SKM-1 treated with dmso at 0.1 percent for 144 hours (cell line): ENCODE data around the gene MALT1.

ENCODE experiments used
- DNase-seq: peaks from one replicate; lab custom pipeline; 2025; ENCODE audit not compliant: unreplicated experiment; lab: John Stamatoyannopoulos, UW

MALT1 gene

DNA sequence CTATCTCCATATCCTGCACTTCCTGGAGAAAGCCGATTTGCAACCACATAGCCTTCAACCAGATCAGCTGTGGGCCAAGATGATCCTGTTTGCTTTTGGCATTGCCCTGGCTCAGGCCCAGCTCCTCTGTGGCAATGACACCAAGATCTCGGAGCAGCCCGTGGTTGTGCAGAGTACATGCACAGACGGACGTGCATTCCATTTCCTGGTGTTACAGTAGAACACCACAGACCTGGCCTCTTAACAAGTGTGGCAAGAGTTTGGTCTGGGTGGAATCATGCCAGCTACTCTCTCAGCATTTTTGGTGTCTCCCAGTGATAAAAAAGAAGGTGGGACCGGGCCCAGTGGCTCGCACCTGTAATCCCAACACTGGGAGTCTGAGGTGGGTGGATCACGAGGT is 20.0 kb downstream of the MALT1 start:
- DNase-seq, result no peak

DNA sequence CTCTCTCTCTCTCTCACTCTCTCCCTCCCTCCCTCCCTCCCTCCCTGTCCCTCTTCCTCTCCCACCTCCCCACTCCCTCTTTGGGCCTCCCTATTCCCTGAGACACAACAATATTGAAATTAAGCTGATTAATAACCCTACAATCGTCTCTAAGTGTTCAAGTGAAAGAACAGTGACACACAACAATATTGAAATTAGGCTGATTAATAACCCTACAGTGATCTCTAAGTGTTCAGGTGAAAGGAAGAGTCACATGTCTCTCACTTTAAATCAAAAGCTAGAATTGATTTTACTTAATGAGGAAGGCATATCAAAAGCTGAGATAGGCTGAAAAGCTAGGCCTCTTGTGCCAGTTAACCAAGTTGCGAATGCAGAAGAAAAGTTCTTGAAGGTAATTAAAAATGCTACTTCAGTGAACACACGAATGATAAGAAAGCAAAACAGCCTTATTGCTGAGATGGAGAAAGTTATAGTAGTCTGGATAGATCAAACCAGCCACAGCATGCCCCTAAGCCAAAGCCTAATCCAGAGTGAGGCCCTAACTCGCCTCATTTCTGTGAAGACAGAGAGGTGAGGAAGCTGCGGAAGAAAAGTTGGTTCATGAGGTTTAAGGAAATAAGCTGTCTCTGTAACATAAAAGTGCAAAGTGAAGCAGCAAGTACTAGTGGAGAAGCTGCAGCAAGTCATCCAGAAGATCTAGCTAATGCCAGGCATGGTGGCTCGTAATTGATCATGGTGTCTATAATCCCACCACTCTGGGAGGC is 21.3 kb downstream of the MALT1 start:
- no peak for DNase-seq

GRCh38 chr18:58694221-58694620 is 23.0 kb downstream of the MALT1 start:
- no peak for DNase-seq

- DNase-seq, result no peak
Measured at GRCh38 chr18:58694720-58695468, 23.6 kb downstream of the MALT1 start.

DNA sequence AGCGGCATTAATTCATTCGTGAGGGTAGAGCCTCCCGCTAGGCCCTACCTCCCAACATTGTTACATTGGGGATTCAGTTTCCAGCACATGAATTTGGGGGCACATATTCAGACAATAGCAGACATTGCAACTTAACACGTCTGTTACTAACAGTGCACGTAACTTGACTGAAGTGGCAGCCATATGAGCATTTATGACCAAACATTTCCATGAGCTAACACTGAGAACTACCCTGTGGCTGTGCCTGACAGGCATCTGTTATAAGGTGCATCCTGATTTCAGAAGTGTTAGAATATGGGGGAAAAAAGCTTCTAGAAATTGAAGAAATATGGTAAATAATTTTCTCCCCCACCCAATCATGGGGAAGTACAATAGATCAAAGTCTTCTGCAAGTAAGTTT is 24.5 kb downstream of the MALT1 start:
- DNase-seq, result no peak

GRCh38 chr18:58697146-58697545 is 25.9 kb downstream of the MALT1 start:
- no peak for DNase-seq

DNA sequence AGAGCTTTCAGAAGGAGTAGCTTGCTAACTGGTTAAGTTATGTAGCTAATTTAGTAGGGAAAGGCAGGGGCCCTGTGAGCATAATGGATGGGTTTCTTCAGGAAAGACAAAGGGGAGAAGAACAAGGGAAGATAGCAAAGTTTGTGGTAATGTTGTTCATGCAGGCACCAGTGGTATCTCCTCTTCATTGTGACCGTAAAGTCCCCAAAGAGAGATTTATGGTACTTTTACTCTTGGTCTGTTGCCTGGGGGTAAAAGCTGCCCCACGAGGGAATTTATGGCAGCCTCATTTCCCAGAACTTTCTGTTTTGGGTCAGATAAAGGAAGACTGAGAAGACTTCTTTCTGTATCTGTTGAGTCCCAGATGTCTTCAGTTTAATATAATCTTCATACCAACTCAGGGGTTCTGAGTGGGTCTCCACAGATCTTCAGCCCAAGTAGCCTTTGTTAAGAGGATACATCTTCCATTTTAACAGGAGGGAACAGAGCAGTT is 27.5 kb downstream of the MALT1 start:
- DNase-seq, result no peak

DNA sequence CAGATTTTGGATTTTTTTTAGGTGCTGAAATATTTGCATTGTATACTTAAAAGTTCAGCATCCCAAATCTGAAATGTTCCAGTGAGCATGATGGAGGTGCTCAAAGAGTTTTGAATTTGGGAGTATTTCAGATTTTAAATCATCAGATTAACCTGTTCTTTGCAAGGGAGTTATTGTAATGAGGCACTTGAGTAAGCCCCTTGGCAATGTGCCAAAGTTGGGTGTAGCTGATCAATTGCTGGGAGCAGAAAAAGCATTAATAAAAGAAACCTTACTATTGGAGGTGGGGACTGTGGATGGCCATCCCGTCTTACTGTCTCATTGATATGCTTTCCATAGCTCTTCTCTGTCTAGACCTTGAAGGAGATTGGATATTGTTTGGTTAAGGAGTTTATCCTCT is 28.3 kb downstream of the MALT1 start:
- no peak for DNase-seq

DNA sequence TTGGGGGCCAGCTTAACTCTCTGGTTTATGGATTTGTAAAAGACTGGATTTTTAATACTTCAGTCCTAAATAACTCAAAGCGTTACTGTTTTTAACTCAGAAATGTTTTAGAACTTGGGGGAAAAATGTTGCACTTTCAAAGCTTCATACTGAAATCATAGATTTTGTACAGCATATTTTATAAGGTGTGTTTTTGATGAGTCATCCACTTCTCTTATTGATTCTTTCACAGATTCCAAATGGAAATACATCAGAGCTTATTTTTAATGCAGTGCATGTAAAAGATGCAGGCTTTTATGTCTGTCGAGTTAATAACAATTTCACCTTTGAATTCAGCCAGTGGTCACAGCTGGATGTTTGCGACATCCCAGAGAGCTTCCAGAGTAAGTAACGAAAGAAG is 28.9 kb downstream of the MALT1 start:
- DNase-seq, result no peak

- no peak for DNase-seq
Measured at GRCh38 chr18:58712930-58713329, 41.7 kb downstream of the MALT1 start.

DNA sequence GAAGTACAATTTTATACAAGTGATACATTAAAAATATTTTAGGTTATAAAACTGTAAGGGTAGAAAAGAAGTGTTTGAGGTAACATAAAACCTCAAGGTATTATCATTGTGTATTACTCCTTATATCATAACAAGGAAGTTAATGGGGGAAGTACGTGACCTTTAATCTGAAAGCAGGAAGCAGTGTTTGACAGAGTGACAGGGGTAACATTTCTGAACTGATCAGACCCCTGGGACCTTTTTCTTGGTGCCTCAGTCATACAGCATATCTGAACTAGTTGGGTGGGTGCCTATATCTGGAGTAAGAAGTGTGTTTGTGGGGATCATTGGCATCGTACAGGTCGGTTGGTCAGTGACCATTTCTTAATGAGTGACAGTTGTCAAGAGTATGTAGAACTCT is 43.0 kb downstream of the MALT1 start:
- DNase-seq, result no peak

GRCh38 chr18:58714821-58715220 is 43.6 kb downstream of the MALT1 start:
- DNase-seq, result no peak

- DNase-seq, result no peak
Measured at GRCh38 chr18:58715540-58715939, 44.3 kb downstream of the MALT1 start.

GRCh38 chr18:58716060-58716756 is 44.9 kb downstream of the MALT1 start:
- no peak for DNase-seq

GRCh38 chr18:58721566-58722239 is 50.4 kb downstream of the MALT1 start:
- no peak for DNase-seq

DNA sequence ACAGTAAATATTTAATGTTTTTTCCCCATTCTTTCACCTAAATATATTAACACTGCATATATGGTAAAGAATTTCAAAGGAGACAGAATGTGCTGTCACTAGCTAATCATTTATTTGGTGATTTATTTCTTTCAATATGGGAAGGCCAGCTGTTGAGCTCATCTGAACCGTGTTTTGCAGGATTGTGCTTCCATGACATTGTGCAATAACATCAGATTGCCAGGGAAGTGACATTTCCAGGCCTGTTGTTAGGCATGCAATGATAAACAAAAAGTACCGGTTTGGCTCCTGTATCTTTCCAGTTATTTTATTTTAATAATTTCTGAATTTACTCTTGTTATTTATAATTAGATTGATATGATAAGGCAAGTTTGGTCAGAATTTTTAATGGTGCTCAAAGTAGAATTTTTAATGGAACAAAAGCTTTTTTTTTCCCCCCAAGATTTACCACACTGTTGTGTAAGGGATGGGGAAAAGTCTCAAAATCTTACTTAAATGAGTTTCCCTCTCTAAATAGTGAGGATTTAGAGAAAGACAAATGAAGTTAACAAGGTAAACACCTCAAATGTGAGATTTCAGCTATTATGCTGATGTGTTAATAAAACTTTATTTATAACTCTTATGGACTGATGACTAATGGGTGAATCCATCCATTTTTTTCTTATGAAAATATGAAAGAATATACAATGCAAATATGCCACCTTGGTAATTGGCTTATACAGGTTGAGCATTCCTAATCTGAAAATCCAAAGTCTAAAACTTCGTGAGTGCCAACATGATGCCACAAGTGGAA is 52.7 kb downstream of the MALT1 start:
- DNase-seq, result no peak

- DNase-seq, result no peak
Measured at GRCh38 chr18:58726671-58727070, 55.4 kb downstream of the MALT1 start.

DNA sequence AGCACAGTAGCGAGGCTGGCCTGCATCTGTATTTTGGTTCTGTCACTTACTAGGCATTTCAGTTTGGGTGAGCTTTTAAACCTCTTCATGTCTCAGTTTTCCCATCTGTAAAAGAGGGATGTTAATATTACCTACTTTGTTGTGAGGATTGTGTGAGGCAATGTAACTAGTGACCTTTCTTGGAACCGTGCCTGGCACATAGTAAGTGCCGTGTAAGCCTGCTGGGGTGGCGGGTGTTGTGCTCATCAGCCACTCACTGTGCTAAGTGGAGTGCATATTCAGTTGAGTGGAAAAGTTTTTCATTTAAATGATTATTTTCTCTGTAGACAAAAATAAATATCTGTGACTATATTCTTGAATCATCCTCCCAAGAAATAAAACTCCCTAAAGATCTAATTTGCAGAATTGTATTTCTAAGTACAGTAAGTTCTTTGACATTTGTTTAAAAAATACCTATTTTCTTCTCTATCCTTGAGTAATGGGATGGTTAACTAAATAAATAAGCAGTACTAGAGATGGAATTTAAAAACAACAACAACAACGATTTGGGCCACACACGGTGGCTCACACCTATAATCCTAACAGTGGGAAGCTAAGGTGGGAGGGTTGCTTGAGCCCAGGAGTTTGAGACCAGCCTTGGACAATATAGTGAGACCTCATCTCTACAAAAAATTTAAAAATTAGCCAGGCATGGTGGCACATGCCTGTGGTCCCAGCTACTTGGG is 56.7 kb downstream of the MALT1 start:
- DNase-seq, result no peak

DNA sequence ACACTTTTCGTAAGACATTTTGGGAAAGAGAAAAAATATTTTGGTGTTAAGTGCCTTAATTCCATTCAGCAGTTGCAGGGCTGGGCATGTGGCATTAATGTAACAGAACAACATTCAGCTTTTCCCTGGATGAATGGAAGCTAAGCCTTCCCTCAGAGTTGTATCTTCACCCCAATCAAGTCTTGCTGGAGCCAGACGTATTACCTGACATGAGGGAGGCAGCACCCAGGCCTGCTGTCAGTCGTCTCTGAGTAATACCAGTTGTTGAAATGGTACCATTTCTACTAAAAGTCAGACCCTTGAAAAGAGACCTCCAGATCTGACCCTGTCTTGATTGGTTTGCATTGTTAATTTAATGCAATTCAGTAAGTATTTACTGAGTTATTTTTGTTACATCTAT is 57.5 kb downstream of the MALT1 start:
- no peak for DNase-seq

DNA sequence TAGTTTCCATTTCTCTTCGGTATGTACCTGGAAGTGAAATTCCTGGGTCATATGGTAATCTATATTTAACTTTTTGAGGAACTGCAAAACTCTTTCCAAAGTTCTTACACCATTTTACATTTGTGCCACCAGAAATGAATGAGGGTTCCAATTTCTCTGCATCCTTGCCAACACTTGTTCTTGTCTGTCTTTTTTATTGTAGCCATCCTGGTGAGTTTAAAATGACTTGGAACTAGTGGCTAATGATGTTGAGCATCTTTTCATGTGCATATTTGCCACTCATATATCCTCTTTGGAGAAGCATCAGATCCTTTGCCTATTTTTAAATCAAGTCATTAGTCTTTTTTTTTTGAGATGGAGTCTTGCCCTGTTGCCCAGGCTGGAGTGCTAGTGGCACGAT is 59.4 kb downstream of the MALT1 start:
- DNase-seq, result no peak
